Measurements from ENCODE around the gene ABCG1.

Gene ABCG1

DNA sequence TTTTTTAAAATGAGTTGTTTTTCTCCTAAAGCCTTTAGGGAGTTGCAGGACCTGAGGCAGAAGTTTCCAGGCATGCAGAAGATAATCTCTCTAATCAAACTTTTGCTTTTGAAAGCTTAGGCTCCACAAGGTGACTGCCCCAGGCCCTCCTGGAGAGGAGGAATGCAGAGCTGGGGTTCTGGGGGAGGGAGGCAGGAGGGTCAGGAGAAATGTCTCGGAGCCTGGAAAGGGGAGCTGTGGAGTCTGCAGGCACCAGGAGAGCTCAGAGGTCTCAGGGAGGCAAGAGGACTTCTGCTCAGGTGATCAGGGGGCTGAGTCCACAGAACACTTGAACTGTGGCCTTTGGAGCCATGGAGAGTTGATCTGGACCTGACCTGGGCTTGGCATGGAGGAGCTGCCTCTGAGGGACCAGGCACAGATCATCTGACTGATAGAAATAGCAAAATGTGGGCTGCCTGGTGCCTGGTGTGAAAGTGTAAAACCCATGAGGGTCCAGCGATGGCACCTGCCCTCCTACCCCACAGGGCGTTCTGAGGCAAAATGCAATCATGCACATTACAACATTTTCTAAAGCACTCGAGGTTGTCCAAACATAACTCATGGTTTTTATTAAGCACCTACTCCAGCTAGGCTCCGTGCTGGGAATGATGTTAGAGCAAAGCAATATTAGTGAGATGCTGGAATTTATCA, 10.0 kb upstream of the ABCG1 start:
- no peak for DNase-seq (ENCODE audit: low read depth)
- H3K4me3 ChIP-seq (ENCODE audit: low read depth, low read length): no peak overlapping the region
- TF ChIP-seq, protein P1, sequence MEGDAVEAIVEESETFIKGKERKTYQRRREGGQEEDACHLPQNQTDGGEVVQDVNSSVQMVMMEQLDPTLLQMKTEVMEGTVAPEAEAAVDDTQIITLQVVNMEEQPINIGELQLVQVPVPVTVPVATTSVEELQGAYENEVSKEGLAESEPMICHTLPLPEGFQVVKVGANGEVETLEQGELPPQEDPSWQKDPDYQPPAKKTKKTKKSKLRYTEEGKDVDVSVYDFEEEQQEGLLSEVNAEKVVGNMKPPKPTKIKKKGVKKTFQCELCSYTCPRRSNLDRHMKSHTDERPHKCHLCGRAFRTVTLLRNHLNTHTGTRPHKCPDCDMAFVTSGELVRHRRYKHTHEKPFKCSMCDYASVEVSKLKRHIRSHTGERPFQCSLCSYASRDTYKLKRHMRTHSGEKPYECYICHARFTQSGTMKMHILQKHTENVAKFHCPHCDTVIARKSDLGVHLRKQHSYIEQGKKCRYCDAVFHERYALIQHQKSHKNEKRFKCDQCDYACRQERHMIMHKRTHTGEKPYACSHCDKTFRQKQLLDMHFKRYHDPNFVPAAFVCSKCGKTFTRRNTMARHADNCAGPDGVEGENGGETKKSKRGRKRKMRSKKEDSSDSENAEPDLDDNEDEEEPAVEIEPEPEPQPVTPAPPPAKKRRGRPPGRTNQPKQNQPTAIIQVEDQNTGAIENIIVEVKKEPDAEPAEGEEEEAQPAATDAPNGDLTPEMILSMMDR (conservative IDR thresholded peaks at IDR 0.05; ENCODE audit: low read depth, low read length): no peak

GRCh38 chr21:42209801-42210479, 9.0 kb upstream of the ABCG1 start:
- no peak overlapping the region for H3K4me3 ChIP-seq (ENCODE audit: low read depth, low read length)
- DNase-seq (ENCODE audit: low read depth): no peak
- TF ChIP-seq, protein P1 (conservative IDR thresholded peaks at IDR 0.05; ENCODE audit: low read depth, low read length): no peak

GRCh38 chr21:42212266-42212665, 6.7 kb upstream of the ABCG1 start:
- DNase-seq (ENCODE audit: low read depth): no peak
- no peak overlapping the region for H3K4me3 ChIP-seq (ENCODE audit: low read depth, low read length)
- TF ChIP-seq, protein P1 (conservative IDR thresholded peaks at IDR 0.05; ENCODE audit: low read depth, low read length): no peak

GRCh38 chr21:42213082-42213774, 5.7 kb upstream of the ABCG1 start:
- no peak overlapping the region for H3K4me3 ChIP-seq (ENCODE audit: low read depth, low read length)
- DNase-seq (ENCODE audit: low read depth): no peak
- TF ChIP-seq, protein P1 (conservative IDR thresholded peaks at IDR 0.05; ENCODE audit: low read depth, low read length): no peak

- no peak overlapping the region for H3K4me3 ChIP-seq (ENCODE audit: low read depth, low read length)
- TF ChIP-seq, protein P1 (conservative IDR thresholded peaks at IDR 0.05; ENCODE audit: low read depth, low read length): no peak
- no peak for DNase-seq (ENCODE audit: low read depth)
Measured at GRCh38 chr21:42214081-42214750, 4.7 kb upstream of the ABCG1 start.

- DNase-seq (ENCODE audit: low read depth): no peak
- TF ChIP-seq, protein P1 (conservative IDR thresholded peaks at IDR 0.05; ENCODE audit: low read depth, low read length): no peak
- H3K4me3 ChIP-seq (ENCODE audit: low read depth, low read length): no peak overlapping the region
Measured at GRCh38 chr21:42214921-42215320, 4.0 kb upstream of the ABCG1 start.

Data from choroid plexus epithelial cell (primary cell).